GM21447 (cell line): ENCODE data around the gene EIF4A3.
"Not testable (repeated sequence)": the region's sequence is repeated elsewhere in the genome, so short reads cannot be mapped to it uniquely, and the experiment has no call there.

ENCODE experiments used
- ATAC-seq: cut with Tn5 transposase; IDR thresholded peaks from one replicate; pipeline ENCODE4 v1.9.1; 2021; ENCODE audit not compliant: unreplicated experiment

Gene EIF4A3

DNA sequence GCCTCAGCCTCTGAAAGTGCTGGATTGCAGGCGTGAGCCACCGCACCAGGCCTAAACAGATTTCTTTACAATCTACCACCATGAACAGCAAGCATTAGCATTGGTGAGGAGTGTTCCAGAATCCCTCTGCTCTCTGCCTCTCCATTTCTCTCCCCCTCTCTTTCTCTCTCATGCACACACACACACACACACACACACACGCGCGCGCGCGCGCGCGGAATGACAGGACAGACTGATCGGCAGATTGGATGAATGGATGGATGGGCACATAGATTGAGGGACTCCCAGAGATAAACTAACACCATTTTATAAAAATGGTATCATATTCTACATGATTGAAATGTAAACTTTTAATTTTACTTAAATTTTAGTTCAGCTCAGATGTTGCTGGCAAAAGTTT, 26.2 kb upstream of the EIF4A3 start:
- no peak for ATAC-seq

DNA sequence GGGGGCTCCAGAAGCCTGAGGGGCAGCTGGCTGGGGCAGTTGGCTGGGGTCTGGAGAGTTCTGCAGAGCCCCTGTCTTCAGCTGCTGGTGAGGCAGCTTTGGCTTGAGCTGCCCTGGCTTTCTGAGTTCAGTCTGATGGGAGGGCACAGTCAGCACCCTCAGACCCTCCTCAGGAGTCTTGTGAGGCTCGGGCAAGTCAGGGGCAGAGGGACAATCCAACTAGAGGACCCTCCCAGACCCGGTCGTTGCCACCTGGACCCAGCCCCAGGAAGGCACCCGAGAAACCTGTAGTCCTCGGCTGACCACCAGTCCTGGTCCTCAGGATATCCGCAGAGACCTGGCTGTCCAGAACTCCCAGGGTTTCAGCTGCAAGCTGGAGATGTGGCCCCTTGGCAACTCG, 24.8 kb upstream of the EIF4A3 start:
- no peak for ATAC-seq

DNA sequence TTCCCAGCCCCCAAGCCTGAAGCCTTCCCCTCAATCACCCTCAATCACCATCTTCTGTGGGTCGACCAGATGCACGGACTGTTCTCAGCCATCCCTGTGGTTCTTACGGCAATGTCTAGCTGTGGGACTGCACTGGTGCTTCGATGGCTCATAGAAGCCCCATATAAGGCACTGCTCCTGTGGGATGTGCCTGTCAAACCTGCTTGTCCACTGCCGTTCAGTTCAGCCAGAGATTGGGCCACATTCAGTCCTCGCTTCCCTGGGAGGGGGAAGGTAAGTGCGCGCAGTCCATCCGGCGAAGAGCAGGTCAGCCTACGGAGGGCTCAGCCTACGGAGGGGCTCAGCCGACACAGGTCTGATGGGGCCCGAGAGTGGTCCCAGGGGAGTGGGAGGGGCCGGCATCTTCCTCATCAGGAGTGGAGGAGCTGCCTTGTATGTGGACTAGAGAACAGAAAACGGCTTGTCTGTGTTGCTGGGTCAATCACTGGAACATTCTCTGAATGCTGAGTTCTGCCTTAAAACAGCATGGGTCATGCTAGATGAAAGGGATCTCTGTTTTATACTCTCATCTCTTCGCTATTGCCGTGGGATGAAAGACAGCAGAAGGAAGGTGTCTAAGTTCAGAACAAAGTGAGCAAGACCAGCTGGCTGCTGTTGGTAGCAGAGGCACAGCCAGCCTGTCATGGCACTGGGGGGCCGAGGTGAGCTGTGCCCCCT, 23.0 kb upstream of the EIF4A3 start, which contains the start of gene CARD14:
CARD14 (plus strand) TSS at position 247 of the 717 bp plus-strand sequence. CDS start 11,409 bp downstream, outside the sequence.
- no peak for ATAC-seq

DNA sequence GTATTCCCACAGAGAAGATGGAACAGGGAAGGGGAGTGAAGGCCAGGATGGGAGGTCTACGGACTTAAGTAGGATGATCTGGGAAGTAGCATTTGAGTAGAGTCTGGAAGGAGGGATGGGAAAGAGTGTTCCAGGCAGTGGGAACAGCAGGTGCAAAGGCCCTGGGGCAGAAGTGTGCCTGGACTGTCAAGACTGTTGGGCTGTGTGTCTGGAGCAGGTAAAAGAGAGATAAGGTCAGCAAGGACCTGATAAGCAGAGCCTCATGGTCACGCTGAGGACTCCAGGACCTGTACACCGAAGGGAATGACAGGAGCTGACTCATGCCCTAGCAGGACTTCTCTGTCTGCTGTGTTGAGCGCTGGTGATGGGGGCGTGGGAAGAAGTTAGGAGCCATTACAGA, 22.2 kb upstream of the EIF4A3 start:
- ATAC-seq: no peak

DNA sequence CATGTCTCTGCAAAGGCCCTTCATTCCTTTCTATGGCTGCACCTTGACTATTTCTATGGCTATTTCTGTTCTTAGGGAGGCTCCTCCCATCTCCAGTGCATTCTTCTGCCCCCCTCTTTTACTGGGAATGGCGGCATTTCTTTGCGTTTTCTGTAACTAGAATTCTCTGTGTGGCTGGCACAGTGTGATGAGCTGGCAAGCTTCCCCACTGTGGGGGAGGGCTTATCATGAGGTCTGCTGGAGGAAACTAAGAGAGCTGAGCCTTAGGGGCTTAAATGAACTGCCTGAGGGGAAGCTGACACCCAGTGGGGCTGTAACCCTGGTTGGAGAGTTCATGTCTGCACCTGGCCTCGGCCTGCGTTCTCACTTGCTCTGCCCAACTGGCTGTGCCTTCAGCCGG, 21.4 kb upstream of the EIF4A3 start:
- ATAC-seq: no peak

DNA sequence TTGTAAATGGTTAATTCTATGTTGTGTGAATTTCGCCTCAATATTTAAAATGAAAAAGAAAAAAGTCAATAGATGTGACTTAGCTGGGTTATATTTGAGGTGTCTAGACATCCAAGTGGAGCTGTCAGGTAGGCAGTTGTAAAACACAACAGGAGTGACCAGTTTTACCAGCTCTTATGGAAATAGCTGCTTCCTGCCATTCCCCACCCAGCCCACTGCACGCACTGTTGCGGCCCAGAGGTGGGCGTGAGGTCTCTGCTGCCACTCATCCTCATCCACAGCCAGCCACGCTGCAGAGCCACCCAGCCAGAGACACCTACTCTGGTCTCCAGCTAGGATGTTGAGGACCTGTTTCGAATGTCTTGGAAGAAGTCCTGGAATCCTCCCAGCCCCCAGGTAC, 19.5 kb upstream of the EIF4A3 start:
- no peak for ATAC-seq

DNA sequence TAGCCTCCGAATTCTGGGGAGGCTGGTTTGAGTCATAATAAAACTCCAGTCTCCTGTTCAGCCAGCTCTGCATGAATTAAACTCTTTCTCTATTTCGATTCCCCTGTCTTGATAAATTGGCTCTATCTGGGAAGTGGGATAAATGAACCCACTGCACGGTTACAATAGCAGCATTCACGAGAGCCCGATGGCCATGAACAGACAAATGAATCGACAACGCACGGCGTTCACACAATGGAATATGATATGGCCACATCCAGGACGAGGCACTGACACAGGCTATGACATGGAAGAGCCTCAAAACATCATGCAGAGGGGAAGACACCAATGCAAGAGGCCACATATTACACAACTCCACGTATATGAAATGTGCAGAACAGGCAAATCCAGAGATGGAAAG, 17.3 kb upstream of the EIF4A3 start:
- ATAC-seq: no peak

DNA sequence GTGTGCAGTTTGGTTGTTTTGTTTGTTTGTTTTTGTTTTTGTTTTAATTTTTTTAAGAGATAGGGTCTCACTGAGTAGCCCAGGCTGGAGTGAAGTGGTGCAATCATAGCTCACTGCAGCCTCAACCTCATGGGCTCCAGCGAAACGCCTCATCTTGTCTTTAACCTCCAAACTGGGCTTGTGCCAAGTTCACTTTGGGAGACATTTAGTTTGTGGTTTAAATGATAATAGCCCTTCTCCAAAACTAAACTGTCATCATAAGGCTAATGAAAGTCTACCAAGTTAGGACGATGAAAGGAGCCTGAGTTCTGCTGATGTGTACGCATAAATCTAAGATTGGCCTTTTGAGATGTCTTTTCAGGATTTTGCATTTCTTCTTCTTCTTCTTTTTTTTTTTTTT, 16.4 kb upstream of the EIF4A3 start:
- ATAC-seq: no peak

DNA sequence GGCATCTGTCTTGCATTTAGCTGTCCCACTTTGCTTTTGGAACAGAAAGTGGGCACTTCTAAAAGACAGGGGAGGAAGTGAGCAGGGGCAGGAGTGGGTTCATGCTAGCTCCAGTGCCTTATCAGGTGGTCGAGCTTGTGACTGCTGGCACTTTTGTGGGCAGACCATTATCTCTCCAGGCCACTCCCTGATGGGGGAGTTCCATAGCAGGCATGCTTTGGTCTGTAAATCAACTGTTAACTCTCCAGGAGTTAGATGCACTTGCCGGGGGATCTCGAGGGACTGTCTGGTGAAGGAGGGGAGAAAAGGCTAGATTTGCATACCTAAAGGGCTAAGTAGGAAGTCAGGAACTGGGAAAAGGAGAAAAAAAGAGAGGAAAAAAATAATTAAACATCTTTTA, 13.6 kb upstream of the EIF4A3 start:
- ATAC-seq: no peak

DNA sequence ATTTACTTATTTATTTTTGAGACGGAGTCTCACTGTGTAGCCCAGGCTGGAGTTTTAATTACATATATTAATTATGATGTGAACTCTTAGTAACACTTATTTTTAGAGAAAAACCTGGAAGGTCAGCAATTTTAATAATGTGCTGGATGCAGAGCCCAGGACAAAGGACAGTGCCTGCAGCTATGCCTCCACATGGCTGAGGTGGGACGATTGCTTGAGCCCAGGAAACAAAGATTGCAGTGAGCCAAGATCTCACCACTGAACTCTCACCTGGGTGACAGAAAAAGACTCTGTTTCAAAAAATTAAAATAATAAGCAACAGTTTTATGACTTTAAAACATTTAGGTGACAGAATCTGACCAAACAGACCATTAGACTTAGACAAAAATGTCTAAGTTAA, 11.9 kb upstream of the EIF4A3 start:
- ATAC-seq: no peak

DNA sequence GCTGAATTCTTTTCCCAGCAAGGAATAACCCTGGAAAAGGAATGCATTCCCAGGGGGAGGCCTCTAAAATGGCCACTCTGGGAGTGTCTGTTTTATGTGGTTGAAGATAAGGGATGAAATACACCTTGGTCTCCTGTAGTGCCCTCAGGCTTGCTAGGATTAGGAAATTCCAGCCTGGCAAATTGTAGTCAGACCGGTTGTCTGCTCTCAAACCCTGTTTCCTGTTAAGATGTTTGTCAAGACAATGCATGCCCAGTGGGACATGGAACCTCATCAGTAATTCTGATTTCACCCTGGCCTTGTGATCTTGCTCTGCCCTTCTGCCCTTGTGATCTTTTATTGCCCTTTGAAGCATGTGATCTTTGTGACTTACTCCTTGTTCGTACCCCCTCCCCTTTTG, 8.7 kb upstream of the EIF4A3 start:
- not testable (repeated sequence) for ATAC-seq

DNA sequence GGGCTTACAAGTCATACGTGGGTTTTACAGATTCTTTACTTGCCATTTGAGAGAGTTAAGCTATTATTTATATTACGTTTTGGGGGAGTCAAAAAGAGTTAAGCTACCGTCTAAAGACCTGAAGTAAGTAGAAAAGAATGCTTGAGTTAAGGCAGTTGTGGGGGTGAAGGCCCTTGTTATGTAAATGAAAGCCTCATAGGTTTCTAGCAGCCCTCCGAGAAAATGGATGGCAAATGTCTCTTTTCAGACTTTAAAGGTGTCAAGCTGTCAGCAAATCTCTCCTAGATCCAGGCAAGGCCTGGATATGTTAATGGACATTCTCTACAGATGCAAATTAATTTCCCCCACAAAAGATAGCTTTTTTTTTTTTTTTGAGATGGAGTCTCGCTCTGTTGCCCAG, 7.2 kb upstream of the EIF4A3 start:
- no peak for ATAC-seq

DNA sequence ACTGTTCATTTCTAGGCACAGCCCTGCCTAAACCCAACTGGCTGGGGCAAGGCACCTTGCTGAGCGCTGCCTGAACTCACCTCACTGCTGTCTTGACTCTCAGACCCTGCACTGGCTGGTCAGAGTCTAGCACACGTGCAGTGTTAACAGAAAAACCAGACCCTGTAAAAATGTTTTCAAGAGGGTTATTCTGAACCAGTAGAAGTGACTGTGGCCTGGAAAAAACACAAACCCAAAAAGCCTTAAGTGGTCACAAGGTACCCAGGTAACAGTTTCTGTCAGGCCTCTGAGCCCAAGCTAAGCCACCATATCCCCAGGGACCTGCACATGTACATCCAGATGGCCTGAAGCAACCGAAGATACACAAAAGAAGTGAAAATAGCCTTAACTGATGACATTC, 6.1 kb upstream of the EIF4A3 start:
- peak; percentile 74 for ATAC-seq

DNA sequence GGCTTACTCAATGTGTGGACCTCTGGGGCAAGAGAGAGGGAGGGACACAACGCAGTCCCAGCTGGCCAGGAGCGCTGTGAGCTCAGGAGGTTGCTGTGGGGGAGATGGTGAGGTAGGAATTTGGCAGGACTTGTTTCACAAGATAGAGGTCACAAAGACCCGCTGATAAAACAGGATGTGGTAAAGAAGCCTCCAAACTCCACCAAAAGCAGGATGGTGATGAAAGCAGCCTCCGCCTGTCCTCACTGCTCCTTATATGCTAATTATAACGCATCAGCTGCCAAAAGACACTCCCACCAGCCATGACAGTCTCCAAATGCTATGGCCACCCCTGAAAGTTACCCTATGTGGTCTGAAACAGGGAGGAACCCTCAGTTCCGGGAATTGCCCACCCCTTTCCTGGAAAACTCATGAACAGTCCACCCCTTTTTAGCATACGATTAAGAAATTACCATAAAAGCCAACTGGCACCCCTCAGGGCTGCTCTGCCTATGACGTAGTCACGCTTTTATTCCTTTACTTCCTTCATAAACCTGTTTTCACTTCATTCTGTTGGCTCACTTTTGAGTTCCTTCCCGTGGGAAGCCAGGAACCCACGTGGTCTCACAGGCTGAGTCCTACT, 5.3 kb upstream of the EIF4A3 start:
- ATAC-seq: no peak

DNA sequence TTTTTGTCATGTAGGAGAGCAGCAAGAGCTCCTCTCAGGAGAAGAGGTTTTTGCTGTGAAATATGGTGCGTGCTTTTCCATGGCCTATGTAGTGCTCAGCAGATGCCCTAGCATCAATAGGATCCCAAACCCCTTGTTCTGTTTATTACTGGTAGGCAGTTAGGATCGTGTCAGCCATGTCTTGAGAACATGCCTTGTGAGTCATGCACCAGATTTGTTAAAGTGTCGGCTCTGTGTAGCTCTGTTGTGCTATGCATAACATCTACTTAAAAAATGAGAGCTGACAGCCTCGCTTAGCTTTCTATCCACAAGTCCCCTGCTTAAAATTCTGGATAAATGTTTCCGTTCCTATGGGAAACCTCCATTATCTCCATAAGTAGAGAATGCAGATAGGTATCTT, 4.4 kb upstream of the EIF4A3 start:
- no peak for ATAC-seq

DNA sequence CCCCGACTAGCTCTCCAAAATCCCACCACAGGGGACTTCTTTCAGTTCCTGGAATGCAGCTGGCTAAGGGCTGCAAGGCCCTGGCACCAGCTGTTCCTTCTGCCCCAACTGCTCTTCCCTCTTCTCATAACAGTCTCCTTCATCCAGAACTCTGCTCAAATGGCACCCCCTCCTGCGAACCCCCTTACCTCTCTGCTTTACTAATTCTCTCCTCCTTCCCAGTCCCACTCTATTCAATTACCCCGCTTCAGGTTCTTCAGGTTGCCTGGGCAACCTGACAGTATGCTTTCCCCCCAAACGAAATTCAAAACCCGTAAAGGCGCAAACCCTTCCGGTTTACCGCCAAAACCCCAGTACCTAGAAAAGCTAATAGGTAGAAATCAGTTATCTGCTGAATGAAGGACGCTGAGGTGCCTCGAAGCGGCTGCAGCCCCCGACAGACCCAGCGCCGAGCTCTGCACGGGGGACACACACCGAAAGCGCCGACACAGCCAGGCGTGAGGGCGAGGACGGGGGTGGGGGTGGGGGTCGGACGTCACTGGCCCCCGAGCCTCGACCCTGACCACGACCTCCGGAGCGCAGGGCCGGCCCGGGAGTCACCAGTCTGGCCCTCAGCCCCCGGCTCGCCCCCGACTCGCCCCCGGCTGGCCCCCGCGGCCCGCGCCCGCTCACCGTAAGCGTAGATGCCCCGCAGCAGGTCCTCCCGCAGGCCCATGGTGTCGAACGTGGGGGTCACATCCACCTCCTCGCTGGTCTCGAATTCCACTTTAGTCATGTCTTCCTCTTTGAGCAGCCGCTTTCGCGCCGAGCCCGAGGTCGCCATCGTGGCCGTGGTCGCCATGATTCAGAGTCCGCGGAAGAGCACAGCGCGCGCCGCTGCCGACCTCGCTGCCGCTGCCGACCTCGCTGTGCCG, 550 bp downstream of the EIF4A3 start:
- peak; percentile 6 for ATAC-seq

DNA sequence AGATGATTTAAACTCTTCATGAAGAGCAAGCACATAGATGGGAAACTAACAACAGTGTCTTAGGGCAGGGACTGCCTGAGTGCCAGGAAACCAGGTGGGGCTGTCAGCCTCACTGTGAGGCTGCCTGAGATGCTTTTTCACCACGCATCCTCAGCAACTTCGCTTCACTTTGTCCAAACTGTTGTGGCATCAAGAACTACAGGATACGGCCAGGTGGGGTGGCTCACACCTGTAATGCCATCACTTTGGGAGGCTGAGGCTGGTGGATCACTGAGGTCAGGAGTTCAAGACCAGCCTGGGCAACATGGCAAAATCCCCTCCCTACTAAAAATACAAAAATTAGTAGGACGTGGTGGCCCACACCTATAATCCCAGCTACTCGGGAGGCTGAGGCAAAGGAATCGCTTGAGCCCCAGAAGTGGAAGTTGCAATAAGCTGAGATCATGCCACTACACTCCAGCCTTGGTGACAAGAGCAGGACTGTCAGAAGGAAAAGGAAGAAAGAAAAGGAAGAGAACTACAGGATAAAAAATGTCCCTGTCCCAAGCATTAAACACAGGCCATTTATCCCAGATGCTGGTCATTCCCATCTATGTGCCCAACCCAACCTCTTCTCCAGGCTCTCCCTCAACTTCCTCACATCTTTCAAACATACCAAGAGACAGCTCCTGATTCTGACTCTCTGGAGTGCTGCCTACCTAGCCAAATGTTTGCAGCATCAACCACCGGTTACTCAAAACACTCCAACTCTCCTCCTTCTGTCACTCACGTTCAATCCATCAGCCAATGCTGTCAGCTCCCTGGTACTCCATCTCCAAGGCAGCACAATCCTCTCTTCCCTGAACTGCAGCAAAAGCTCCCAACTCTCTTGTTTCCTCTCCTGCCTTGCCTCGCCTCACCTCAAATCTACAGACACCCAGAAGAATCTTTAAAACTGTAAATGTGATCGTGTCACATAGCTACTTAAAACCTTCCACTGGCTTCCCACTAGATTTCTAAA, 1.6 kb downstream of the EIF4A3 start:
- ATAC-seq: no peak

DNA sequence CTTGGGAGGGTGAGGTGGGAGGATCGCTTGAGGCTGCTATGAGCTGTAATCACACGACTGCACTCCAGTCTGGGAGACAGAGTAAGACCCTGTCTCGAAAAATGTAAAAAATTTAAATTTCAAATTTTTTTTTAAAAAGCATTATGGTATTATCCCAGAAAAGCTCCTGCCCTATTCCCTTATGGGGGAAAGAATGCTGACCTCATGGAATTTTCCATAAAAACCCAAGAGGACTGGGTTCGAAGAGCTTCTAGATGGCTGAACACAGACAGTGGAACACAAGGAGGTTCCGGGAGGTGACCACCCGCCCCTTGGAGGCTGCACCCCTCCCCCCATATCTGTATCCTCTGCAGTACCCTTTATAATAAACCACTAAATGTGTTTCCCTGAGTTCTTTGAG, 4.0 kb downstream of the EIF4A3 start:
- no peak for ATAC-seq

DNA sequence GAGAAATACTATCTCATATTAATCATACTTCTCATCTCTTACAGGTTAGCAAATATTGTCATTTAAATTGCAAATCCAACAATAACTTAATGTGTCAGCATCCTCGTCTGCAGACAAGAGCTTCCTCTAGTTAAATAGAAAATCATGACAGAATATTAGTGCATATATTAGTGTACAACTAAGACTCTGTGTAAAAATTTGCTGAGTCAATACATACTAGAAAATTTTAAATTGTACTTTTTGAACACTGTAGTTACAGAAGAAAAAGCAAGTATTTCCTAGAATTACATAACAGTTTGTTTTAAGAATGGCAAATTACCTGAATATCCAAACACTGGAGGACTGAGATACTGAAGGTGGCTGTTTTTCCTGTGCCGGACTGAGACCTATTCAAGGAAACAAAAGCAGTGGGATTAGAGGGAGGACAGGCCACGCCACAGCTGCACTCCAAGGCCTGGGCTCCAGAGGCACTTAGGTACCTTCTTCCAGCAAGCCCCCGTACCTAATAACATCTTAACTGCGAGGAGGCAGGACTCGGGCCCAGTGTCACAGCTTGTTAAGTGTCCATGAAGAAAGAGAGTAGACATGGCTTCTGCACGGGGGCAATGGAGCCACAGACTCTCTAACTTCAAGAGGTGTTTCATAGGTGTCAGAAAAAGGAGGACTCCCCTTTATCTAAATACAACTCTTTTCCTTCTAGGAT, 5.3 kb downstream of the EIF4A3 start:
- no peak for ATAC-seq

DNA sequence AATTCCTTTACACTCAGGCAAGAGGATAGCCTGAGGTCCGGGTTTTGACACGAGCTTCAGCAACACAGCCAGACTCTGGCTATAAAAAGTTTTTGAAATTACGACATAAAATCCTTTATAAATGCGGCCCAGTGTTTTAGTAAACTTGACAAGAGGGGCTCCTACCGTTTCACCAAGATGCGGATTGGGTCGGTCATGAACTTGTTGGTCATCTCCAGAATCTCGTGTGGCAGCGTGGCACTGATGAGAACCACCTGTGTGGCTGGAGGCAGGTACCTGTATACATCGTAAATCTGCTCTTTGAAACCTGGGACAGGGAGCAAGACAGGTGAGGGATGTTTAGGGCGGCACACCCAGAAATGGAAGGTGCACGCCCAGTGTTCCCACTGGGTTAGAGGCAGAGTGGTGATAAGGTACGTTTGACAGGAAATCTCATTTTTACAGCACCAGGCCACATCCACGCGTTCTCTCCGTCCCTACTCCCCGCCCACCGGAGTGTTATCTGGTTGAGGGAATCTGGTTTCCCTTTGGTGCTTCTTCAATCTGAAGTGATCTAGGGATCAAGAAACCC, 8.0 kb downstream of the EIF4A3 start:
- ATAC-seq: no peak
